Neural progenitor cell (in vitro differentiated cells): ENCODE results near the gene CST9L.

ENCODE experiments used
- CTCF ChIP-seq: fragments of 200-600 bp; sonication (generic); IDR thresholded peaks from 2 replicates; pipeline ENCODE4 v1.5.1; 2017; ENCODE audit warnings: antibody characterized with exemption, mild to moderate bottlenecking
- EZH2 ChIP-seq: fragments of 200-600 bp; sonication (generic); IDR thresholded peaks from 2 replicates; pipeline ENCODE4 v1.6.1; 2017; ENCODE audit warnings: antibody characterized with exemption, mild to moderate bottlenecking, moderate library complexity
- EZH2phosphoT487 ChIP-seq: fragments of 200-600 bp; sonication (generic); IDR thresholded peaks from 2 replicates; pipeline ENCODE4 v1.6.1; 2017; ENCODE audit warnings: antibody characterized with exemption

- TF ChIP-seq CTCF = no peak
- no peak for TF ChIP-seq EZH2phosphoT487
- no peak for TF ChIP-seq EZH2
Measured at GRCh38 chr20:23607497-23608245, 39.4 kb upstream of the CST9L start.
